ENCODE results near the gene MTHFD1L.
"Not testable (repeated sequence)": the region's sequence is repeated elsewhere in the genome, so short reads cannot be mapped to it uniquely, and the experiment has no call there.

Gene MTHFD1L

DNA sequence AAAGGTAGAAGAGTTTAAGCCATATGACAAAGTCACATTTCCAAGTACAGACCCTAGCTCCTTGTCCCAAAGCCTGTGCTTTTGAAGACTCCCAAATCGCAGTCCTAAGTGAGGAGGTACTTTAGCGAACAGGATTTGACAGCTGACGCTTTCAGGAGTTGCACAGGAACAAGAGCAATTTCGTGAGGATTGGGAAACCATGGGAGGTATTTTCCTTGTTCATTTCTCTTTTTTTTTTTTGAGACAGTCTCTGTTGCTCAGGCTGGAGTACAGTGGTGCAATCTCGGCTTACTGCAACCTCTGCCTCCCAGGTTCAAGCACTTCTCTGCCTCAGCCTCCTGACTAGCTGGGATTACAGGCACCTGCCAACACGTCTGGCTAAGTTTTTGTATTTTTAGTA is 150.6 kb downstream of the MTHFD1L start:
- DNase-seq (ENCODE audit: low read depth): no peak

- no peak for DNase-seq (ENCODE audit: low read depth)
These were observed 152.5 kb downstream of the MTHFD1L start for GRCh38 chr6:151018046-151018445.

DNA sequence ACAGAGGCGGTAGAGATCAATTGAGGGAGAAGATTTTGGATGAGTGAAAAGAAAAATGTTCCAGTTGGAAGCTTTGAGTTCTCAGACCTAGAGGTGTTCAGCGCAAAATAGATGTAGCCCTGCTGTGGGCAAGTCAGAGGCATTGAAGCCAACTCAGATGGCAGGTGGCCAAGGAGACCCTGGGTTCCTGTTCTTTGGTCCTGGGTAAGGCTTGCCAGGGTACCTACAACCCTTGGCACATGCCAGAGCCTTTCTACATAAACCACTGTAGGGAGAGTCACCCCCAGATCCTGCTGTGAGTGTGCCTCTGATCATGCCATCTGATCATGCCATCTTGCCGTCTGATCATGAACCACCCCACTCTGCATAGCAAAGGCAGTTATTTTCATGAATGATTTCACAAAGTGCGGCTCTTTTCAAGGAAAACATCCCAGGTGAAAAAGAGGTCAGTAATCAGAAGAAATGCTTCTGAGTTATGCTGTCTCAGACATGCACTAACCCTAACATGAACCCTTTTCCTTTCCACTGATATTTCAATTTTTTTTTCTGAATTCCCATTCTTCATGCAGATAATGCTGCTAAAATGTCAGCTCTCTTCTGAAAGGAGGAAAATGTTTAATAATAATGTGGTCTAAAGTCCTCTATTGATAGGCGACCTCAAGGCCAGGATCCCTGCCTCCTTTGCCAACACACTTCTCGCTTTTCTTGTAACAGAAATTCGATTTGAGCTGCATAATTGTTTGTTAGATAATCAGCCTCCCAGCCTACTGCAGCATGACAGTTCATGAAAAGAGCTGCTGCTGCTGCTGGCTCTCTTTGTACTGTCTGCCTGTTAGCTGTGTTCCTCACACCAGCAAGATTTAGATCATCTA is 153.6 kb downstream of the MTHFD1L start:
- no peak for DNase-seq (ENCODE audit: low read depth)

DNA sequence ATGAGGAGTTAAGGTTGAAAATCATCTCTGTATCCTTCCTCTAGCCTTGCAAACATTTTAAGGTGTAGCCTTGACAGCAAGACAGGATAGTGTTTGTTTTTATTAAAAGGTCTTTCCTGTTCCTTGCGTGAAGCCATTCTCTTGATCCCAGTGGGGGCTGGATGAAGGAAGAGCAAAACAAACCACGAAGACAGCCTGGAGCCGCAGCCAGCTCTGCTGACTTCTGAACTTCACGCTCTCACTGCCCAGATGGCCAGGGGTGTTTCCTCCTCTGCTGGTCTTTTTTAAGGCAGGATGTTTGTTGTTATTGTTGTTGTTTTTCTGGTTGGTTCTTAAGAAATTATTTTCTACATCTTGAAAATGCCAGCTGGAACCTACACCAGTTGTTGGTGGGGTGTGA is 156.4 kb downstream of the MTHFD1L start:
- no peak for DNase-seq (ENCODE audit: low read depth)

DNA sequence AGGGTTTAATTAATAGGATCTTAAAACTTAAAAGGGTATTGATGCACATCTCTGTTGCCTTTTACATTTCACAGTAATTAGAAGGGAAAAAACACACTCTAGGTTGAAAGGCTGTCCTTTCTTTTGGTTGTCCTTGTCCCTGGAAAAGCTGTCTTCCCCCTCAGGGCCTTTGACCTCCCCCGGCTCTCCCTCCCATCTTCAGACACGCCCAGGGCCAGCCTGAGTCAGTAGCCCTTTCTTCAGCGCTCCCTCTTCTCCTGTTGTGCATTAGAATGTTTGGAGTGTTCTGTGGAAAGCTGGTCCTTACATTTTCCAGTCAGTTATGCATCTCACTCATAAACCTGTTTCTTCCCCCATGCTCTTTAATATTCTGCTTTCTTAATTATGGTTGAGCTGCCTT is 157.0 kb downstream of the MTHFD1L start:
- no peak for DNase-seq (ENCODE audit: low read depth)

DNA sequence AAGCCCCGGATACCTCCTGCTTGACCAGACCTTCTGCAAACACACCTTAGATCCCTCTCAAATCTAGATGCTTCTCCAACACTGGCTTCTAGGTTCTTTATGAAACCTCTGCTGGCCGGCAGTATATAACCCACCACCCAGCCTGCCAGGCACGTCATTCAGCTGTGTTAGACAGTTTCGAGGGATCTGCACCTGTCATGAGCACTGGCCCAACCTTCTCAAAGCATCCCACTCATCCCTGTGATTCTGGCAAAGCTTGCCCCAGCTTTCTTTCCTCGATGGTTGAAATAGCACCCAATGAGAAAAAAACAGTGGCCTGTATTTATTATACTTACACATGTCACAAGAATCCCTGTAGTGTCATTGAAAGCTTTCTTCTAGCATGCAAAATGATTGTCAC is 157.8 kb downstream of the MTHFD1L start:
- DNase-seq (ENCODE audit: low read depth): no peak

GRCh38 chr6:151024597-151024996 is 159.1 kb downstream of the MTHFD1L start:
- DNase-seq (ENCODE audit: low read depth): no peak

DNA sequence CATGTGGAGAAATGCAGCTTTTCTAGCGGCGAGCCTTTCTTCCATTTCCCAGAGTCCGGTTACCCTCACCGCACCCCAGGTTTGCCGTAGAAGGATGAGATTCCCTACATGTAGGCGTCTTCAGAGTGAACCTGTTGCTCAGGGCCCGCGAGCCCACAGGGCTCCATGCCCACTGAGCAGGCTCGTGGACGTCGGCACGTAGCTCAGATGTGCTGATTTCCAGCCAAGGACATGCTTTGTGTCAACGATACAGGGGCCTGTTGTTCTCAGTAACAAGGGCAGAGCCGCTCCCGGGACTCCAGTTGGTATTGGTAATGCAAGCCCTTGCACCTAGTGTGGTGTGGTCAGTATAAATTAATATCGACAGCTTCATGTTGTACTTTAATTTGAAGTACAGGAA is 159.6 kb downstream of the MTHFD1L start:
- DNase-seq (ENCODE audit: low read depth): no peak

DNA sequence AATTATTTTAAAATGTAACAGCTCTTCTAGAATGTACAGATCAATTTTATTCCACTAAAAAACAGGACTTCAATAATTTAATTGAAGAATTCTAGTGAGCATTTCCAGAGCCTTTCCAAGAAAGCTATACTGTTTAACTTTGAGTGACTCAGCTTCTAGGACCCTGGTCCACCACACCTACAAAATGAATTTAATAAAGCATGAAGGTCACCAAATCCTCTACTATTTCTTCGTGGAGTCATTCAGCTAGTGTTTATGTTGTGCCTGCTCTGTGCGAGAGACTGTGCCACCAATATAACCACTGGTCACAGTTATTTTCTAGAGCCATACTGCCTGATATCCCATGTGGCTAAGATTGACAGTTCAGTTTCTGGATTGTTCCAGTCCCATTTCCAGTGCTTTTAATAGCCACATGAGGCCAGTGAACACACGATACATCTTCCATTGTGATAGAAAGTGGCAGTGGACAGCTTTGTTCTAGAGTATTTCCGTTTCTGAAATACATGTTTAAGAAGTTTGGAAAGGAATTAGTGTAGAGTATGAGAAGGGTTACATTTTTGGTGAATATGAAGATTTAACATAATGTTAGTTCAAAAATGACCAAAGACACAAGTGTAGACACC is 160.7 kb downstream of the MTHFD1L start:
- no peak for DNase-seq (ENCODE audit: low read depth)

DNA sequence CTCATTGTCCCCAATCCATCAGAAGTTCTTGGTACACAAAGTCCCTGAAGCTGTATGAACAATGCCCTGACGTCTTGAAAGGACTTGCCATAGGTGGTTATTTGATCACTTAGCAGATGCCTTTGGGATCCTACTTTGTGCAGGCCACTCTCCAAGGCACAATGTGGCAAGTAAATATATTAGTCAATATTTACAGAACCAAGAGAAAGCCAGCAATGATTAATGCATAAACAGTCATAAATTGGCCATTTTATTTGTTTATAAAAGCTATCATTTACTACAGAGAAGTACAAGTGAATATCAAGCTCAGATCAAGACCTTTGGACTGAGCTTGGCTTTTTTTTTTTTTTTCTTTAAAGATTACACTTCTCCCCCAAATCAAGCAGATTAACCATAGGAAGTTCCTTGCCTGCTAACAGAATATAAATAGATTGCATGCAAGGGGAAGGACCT is 161.8 kb downstream of the MTHFD1L start:
- DNase-seq (ENCODE audit: low read depth): no peak

DNA sequence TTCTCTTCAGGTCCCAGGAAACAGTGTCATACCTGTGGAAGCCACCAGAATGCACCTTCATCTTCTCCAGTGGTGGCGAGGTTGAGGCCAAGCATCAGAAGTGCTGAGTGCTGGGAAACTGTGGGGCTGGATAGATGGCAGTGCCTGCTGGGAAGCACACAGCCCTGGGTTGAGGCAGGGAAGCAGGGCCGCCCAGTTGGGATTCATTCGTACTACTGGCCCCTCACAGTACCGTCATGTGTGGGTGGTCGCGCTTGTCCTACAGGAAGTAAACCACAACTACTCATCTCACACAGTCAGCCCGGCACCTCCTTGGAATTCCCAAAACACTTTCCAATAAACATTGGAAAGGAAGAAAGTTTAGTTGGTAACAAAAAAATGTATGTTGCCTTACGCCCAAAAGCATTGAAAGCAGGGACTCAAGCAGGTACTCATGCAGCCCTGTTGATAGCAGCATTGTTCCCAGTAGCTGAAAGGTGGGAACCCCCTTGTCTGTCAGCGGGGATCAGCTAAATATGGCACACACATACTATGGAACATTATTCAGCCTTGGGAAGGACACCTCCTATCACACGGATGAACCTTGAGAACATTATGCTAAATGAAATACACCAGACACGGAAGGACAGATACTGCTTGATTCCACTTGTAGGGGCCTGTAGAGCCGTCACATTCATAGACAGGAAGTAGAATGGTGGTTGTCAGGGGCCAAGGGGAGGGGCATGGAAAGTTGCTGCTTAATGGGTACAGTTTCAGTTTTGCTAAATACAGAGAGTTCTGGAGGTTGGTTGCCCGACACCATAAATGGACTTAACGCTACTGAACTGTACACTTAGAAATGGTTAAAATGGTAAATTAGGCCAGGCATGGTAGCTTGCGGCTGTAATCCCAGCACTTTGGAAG is 162.7 kb downstream of the MTHFD1L start:
- DNase-seq (ENCODE audit: low read depth): no peak

DNA sequence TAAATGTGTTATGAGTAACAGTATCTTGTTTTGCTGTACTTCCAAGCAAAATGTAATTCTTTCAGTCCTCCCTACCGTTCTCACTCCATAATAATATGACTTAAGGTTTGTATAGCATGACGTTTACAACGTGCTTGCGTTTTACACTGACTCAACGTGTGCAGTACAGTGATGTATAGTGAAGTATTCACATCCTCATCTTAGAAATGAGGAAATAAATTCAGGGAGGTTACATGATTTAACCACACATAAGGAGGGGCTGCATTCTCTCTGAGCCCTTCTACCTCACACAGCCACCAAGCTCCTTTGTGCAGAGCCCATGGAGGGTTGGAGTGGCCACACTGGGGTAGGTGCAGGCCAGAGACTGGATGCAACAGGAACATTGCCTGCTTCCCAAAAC is 164.5 kb downstream of the MTHFD1L start:
- no peak for DNase-seq (ENCODE audit: low read depth)

DNA sequence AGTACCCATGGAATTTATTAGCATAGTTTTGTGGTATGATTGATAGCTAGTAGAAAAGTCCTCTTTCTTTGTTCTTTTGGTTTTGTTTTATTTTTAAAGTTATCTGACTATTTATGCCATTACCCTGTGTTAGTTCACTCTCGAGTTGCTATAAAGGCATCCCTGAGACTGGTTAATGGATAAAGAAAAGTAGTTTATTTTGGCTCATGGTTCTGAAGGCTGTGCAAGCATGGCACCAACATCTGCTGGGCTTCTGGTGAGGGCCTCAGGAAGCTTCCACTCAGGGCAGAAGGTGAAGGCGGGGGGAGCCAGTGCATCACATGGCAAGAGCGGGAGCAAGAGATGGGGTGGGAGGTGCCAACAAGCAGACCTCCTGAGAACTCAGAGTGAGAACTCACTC is 166.5 kb downstream of the MTHFD1L start:
- no peak for DNase-seq (ENCODE audit: low read depth)

DNA sequence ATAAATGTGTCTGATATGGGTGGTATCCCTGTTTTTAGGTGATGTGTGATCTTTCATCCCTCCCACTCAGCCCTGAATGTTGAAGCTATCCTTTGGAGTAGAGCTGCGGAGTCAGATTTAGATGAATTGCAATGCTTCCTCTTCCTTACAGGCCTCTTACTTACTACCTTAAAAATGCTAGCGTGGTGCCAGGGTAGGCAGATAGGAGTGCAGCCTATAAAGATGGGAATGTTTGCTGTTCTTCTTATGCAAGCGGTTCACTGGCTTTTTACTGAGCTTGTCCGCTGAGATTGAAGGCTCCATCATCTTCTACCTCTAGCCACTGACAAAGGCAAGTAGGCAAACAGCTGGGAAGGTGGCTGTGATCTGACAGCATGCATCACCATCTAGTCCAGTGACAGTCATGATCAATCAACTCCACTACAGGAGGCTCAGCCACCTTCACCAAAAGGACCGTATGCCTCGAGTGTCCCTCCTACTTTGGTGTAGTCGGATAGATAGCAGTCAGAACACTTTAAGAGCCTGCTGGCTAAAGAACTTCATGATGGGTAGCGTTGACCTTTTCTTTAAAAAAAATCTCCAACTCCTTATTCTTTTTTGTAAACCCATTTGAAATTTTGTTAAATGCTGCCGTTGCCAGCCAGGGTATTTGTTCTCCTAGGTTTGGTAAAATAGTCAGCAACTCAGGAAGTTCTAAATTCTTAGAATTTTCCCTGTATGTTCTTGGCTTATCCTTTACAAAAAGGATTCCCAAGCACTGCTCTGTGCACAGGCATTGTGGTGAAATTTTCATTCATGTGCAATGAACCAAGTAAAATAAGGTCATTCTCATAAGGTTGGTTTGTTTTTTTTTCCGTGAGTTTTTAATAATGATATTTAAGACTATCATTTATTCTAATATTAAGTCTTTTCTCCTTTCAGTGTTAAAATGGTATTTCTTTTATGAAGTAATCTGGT is 169.6 kb downstream of the MTHFD1L start:
- DNase-seq (ENCODE audit: low read depth): no peak

GRCh38 chr6:151036211-151036721 is 170.8 kb downstream of the MTHFD1L start:
- DNase-seq (ENCODE audit: low read depth): peak; percentile 62

GRCh38 chr6:151036869-151037680 is 171.6 kb downstream of the MTHFD1L start:
- no peak for DNase-seq (ENCODE audit: low read depth)

GRCh38 chr6:151038616-151039015 is 173.1 kb downstream of the MTHFD1L start:
- DNase-seq (ENCODE audit: low read depth): no peak

DNA sequence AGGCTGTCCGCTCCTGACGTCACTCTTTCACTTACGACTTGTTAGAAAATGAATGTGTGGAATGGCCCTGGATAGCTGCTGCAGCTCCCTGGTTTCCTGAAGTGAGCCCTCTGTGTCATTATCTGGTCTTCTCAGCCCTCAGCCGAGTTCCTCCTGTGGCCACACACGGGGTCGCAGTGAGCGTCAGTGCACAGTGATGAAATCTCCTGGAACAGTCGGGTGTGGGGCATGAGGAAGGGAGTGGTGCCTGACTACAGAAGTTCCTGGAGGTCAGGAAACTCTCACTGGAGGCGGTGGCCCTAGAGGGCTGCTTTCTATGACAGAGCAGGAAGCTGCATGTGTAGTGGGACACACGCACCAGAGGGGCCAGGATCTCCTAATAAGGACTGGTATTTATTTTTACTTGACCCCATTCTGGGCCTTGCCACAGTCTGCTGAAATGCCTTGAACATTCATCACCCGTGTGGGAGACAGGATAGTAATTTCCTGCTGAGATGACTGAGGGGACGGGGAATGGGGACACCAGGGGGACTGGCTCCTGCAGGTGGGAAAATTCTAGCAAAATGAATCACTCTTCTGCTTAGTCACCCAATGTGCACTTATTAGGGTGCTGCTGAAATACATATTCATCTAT is 175.5 kb downstream of the MTHFD1L start:
- DNase-seq (ENCODE audit: low read depth): peak; percentile 86

- DNase-seq (ENCODE audit: low read depth): no peak
These were observed 176.2 kb downstream of the MTHFD1L start for GRCh38 chr6:151041686-151042085.

- DNase-seq (ENCODE audit: low read depth): not testable (repeated sequence)
These were observed 177.4 kb downstream of the MTHFD1L start for GRCh38 chr6:151042911-151043330.

Data from GM04504 (cell line).